Activated CD8-positive, alpha-beta memory T cell treated with anti-CD3 and anti-CD28 coated beads for 36 hours (primary cell): ENCODE data around the gene TXNDC17. TPM values are rescaled to one million over a fixed set of nuclear protein-coding genes. Genes with fewer than 3 reads are reported as not detected.
"Not testable (repeated sequence)": the region's sequence is repeated elsewhere in the genome, so short reads cannot be mapped to it uniquely, and the experiment has no call there.

Source experiments
- CTCF ChIA-PET: fragments of 350-600 bp; sonication (Branson Sonifier 250); formaldehyde crosslinking; loops from one replicate; lab custom pipeline; 2021; ENCODE audit warnings: antibody characterized with exemption; lab: Charles Lee
- POLR2A ChIA-PET: fragments of 350-600 bp; sonication (Branson Sonifier 250); formaldehyde crosslinking; loops from one replicate; lab custom pipeline; 2021; ENCODE audit warnings: antibody characterized with exemption; lab: Charles Lee
- total RNA-seq, 2 experiments: library from RNA; stranded (reverse); gene quantifications; one replicate each; pipeline ENCODE4 v1.2.3, GENCODE V29; 2021

The TXNDC17 gene
- total RNA-seq, 2 experiments from 2014 or later = 121 to 126 TPM

- ChIA-PET POLR2A (no interaction called here), CTCF (no interaction called here)
Measured at GRCh38 chr17:6675201-6675825, 34.5 kb downstream of the TXNDC17 start.

DNA sequence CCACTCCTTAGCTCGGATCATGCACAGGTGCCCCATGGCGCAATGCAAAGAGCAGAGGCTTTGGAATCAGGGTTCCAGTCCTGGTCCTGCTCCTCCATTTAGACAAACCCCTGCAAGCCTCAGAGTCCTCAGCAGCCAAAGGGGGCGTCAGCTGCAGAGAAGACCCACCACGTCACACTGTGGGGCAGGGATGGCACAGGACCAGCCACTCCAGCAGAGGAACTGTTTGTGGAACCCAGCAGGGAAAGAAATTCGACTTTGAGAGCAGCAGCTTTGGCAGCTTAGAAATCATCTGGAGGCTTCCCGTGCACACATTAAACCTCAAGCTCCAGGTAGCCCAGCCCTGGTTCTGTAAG lies 35.9 kb downstream of the TXNDC17 start:
- CTCF ChIA-PET = interaction anchor here (0.6 kb wide), 1 partner anchor 40 kb away, joined by 3 read pairs; no protein-coding TSS in a partner anchor
- POLR2A ChIA-PET = no interaction called here

- ChIA-PET POLR2A (no interaction called here), CTCF (no interaction called here)
Measured at GRCh38 chr17:6677158-6677831, 36.4 kb downstream of the TXNDC17 start.

DNA sequence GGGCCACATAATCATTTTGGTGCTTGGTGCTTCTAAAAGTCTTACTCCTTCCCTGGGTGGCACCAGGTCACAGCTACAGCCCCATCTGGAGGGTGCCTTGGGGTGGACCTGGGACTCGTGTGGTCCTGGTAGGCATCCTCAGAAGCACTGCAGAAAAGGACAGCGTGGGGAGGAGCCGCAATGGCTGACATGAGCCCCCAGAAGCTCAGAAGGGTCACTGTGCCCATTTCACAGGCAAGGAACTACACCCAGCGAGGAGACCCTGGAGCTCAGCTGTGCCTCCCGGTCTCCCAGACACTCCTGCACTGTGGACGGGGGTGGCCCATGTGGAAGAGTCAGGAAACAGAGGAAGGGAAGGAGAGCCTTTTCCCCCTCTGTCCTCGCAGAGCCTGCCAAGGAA lies 37.1 kb downstream of the TXNDC17 start:
- POLR2A ChIA-PET = no interaction called here
- CTCF ChIA-PET = no interaction called here

GRCh38 chr17:6679241-6679640 lies 38.4 kb downstream of the TXNDC17 start:
- ChIA-PET CTCF (no interaction called here), POLR2A (no interaction called here)

DNA sequence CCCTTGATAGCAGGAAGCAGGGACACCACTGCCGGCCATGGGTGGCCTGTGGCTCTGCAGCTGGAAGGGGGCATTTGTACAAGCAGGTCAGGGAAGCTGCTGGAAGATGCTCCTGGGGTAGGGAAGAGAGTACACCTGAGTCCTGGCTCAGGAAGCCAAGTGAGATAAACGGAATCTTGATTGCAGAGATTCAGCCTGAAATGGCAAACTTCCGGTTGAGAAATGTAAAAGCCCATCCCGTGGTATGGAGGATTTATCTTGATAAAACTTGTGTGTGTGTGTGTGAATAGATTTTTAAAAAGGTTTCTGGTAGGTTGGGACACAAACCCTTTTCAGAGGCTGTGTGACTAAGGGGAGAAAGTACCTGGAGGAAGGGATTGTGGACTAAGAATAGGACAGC lies 40.3 kb downstream of the TXNDC17 start:
- POLR2A ChIA-PET = no interaction called here

DNA sequence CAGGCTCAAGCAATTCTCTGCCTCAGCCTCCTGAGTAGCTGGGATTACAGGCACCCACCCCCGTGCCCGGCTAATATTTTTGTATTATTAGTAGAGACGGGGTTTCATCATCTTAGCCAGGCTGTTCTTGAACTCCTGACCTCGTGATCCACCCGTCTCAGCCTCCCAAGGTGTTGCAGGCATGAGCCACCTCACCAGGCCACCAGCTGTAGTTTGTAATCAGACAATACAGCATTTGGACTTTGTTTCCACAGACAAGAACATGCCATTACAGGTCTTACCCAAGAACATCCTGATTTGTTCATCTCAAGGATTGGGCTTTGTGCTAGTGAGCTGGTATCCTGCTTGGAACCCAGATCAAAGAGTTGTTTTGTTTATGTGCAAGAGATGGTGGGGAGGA lies 40.8 kb downstream of the TXNDC17 start:
- ChIA-PET POLR2A (no interaction called here), CTCF (no interaction called here)

More for the DNA sequence above, 40.3 kb downstream of the TXNDC17 start:
- CTCF ChIA-PET = no interaction called here

DNA sequence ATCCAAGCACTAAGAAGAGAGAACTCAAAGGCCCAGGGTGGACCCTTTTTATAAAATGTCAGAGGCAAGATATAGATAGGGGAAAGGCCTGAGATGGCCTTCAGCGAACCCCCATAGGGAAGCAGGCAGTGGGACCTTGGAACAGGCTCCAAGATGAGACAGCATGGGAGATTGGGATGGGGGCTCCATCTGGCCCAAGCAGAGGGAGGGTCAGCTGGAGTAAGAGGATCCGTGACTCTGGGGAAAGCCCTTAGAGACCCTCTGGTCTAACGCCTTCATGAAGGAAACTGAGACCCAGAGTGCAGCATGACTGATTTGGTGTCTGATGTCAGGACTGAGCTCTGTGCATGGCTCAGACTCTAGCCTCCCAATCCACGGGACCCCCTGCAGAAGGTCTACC lies 41.5 kb downstream of the TXNDC17 start:
- CTCF ChIA-PET = interaction anchor here (1.6 kb wide), 1 partner anchor 11 kb away, joined by 3 read pairs; no protein-coding TSS in a partner anchor
- POLR2A ChIA-PET = no interaction called here

DNA sequence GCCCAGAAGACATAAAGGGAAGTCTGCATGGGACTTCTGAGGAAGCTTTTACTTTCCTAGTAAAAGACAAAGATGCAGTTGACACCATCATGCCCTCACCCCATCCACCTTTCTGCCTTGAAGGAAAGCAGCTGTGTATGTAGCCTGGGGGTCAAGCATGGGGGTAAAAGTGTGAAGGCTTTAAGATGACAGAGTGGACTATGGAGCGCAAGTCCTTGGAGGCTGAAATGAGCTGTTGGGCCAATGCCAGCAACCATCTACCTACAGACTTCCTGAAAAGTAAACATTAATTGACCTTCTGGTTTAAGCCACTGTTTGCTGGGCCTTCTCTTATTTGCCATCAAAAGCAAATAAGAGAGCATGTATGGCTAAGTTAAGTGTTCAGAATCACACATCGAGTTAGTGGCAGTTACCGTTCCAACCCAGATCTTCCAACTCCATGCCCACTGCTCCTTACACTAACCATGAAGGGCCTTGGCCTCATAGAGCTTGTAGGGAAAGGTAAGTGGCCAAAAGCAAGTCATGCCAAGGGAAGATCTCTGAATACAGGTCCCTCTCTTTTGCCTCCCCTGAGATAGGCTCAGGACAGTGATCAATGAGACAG lies 42.3 kb downstream of the TXNDC17 start:
- ChIA-PET POLR2A (no interaction called here), CTCF (interaction anchor here (1.6 kb wide), 1 partner anchor 12 kb away, joined by 3 read pairs; no protein-coding TSS in a partner anchor)

DNA sequence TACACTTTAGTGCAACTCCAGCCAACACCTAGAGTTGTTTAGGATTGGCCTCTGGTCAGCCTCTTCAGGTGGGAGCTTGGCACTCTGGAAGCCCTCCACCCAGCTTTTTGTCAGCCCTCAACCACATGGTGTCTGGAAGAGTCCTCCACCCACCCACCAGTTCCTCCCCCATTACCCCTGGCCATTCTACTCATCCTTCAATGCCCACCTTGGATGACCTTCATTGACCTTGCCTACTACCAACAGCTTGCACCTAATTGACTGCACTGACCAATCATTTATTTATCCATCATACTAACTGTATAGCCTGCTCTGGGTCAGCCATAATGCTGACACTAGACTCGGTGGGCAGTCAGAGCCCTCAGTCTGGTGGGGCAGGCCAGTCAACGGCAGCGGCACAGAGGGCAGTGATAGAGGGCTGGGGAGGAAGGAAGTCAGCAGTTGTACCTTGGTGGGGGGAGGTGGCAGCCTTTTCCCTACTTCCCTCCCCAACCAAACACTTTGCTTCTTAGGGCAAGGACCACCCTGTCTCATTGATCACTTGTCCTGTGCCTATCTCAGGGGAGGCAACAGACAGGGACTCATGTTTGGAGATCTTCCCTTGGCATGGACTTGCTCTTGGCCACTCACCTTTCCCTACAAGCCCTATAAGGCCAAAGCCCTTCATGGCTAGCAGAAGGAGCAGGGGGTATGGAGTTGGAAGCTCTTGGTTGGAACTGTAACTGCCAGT lies 43.0 kb downstream of the TXNDC17 start:
- CTCF ChIA-PET = interaction anchor here (1.6 kb wide), 1 partner anchor 12 kb away, joined by 3 read pairs; no protein-coding TSS in a partner anchor
- POLR2A ChIA-PET = no interaction called here

GRCh38 chr17:6684460-6684783 lies 43.6 kb downstream of the TXNDC17 start:
- POLR2A ChIA-PET = no interaction called here
- CTCF ChIA-PET = no interaction called here

GRCh38 chr17:6684881-6685767 lies 44.3 kb downstream of the TXNDC17 start:
- ChIA-PET POLR2A (no interaction called here), CTCF (no interaction called here)

GRCh38 chr17:6686026-6686425 lies 45.2 kb downstream of the TXNDC17 start:
- ChIA-PET POLR2A (no interaction called here), CTCF (no interaction called here)

- ChIA-PET CTCF (no interaction called here), POLR2A (no interaction called here)
Measured at GRCh38 chr17:6688944-6689343, 48.1 kb downstream of the TXNDC17 start.

- POLR2A ChIA-PET = no interaction called here
- CTCF ChIA-PET = no interaction called here
Measured at GRCh38 chr17:6690641-6691040, 49.8 kb downstream of the TXNDC17 start.

GRCh38 chr17:6691546-6691945 lies 50.7 kb downstream of the TXNDC17 start:
- CTCF ChIA-PET = no interaction called here
- POLR2A ChIA-PET = no interaction called here

- POLR2A ChIA-PET, CTCF ChIA-PET: not testable (repeated sequence)
Measured at GRCh38 chr17:6691958-6692357, 51.1 kb downstream of the TXNDC17 start.
